ENCODE measurements around the gene ADH4. TPM values are rescaled to one million over a fixed set of nuclear protein-coding genes. Genes with fewer than 3 reads are reported as not detected.

Gene ADH4
- total and polyA plus RNA-seq, 12 donors, result 0.31 to 10.7 (median 1.4) TPM; not detected in 2

DNA sequence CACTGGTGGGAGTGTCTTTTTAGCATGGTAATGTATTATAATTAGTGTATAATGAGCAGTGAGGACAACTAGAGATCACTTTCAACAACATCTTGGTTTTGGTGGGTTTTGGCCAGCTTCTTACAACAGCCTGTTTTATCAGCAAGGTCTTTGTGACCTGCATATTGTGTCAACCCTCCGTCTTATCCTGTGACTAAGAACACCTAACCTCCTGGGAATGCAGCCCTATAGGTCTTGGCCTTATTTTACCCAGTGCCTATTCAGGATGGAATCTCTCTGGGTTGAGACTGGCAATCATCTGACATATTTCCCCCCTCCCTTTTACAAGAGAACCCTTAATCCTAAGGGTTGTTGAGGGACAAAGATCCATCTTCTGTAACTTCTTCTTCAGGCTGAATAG is 21.9 kb upstream of the ADH4 start:
- no peaks in the 10 kb centered on the region for H3K36me3 ChIP-seq (replicated peaks in 1 of 2)
- TF ChIP-seq POLR2A (IDR thresholded peaks at IDR 0.05) (no peak), CTCF (IDR thresholded peaks at IDR 0.05) (no peak)
- intact Hi-C loops (cut with DNase I), result no loop called here
- no peaks in the 10 kb centered on the region for H3K4me1 ChIP-seq (replicated peaks in 1 of 2)
- no peaks in the 10 kb centered on the region for H3K27me3 ChIP-seq
- H3K27ac ChIP-seq, result no peak overlapping the region
- H3K9me3 ChIP-seq (replicated peaks in 1 of 3), result no peaks in the 10 kb centered on the region
- no peak for DNase-seq
- WGBS, 4 donors, result 44 to 78% (median 66%) methylated on average over 1 of the region's 1 CpG
- H3K4me3 ChIP-seq, result no peak overlapping the region

DNA sequence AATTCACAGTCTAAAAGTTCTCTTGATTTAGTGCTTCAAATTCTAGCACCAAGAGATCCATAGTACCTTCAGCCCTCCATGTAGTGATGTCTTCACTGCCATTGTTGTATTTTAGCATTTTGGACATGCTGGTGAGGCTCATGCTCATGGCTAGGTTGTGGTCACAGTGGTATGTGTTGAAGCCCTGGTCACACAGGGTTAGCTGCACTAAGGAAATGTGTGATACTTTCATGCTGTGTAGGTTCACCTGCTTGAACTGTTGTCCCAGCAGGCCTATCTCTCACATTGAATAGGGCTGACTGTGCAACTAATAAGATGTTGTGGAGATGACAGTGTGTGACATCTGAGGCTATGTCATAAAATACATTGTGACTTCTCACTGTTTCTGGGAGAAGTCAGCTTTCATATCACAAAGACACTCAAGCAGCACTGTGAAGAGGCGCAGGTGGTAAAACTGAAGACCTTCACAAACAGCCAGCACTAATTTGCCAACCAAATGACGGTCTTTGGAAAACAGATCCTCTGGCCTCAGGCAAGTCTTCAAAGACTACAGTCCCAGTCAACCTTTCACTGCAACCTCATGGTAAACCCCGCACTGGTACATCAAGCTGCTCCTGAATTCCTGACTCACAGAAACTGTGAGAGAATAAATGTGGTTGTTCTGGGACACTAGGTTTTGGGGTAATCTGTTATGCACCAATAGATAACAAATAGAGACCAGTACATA is 17.4 kb upstream of the ADH4 start:
- Histone ChIP-seq H3K4me3 (no peak overlapping the region), H3K27ac (no peak overlapping the region), H3K27me3 (no peaks in the 10 kb centered on the region), H3K9me3 (replicated peaks in 1 of 3) (no peaks in the 10 kb centered on the region), H3K36me3 (replicated peaks in 1 of 2) (no peaks in the 10 kb centered on the region), H3K4me1 (replicated peaks in 1 of 2) (no peaks in the 10 kb centered on the region)
- no peak for DNase-seq
- no peak for TF ChIP-seq POLR2A (IDR thresholded peaks at IDR 0.05)
- no peak for TF ChIP-seq CTCF (IDR thresholded peaks at IDR 0.05)
- intact Hi-C loops (cut with DNase I), result no loop called here
- WGBS, 4 donors, result 90 to 96% (median 93%) methylated on average over 3 of the region's 3 CpGs

DNA sequence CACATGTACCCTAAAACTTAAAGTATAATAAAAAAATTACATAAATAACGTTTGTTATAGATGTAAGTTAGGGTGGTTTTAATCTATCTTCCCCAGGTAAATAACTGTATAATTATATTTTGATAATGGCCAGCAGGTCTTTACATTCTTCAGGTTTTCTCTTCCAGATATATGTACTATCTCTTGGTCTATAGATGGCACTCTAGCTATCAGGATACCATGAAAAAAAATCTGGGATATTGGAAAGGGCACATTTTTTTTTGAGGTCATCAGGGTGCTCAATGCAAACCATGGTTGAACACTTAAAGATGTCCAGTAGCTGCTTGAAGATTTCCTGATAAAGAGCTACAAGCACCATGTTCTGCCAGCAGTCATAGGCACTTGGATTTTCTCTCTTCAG is 15.6 kb upstream of the ADH4 start:
- intact Hi-C loops (cut with DNase I), result no loop called here
- Histone ChIP-seq H3K4me1 (replicated peaks in 1 of 2) (no peaks in the 10 kb centered on the region), H3K27ac (no peak overlapping the region), H3K4me3 (no peak overlapping the region), H3K36me3 (replicated peaks in 1 of 2) (no peaks in the 10 kb centered on the region), H3K27me3 (no peaks in the 10 kb centered on the region), H3K9me3 (replicated peaks in 1 of 3) (no peaks in the 10 kb centered on the region)
- WGBS, 4 donors, result 58 to 77% (median 60%) methylated on average over 1 of the region's 1 CpG
- DNase-seq, result no peak
- TF ChIP-seq CTCF (IDR thresholded peaks at IDR 0.05), result no peak
- TF ChIP-seq POLR2A (IDR thresholded peaks at IDR 0.05), result no peak

- no peak for DNase-seq
- Histone ChIP-seq H3K9me3 (replicated peaks in 1 of 3) (no peaks in the 10 kb centered on the region), H3K36me3 (replicated peaks in 1 of 2) (no peaks in the 10 kb centered on the region), H3K27ac (no peak overlapping the region), H3K27me3 (no peaks in the 10 kb centered on the region), H3K4me3 (no peak overlapping the region), H3K4me1 (replicated peaks in 1 of 2) (no peaks in the 10 kb centered on the region)
- intact Hi-C loops (cut with DNase I), result no loop called here
- TF ChIP-seq CTCF (IDR thresholded peaks at IDR 0.05) (no peak), POLR2A (IDR thresholded peaks at IDR 0.05) (no peak)
- 62 to 72% (median 70%) methylated on average over 3 of the region's 3 CpGs for WGBS, 4 donors
These were observed 13.4 kb upstream of the ADH4 start for GRCh38 chr4:99157478-99157935.
